ENCODE measurements around the gene PGM5. TPM values are rescaled to one million over a fixed set of nuclear protein-coding genes. Genes with fewer than 3 reads are reported as not detected.

Gene PGM5
- total RNA-seq, 1 experiment from 2014 or later: 0.13 TPM

GRCh38 chr9:68546596-68547390 is 190.4 kb downstream of the PGM5 start (continued):
- TF ChIP-seq, protein P1, sequence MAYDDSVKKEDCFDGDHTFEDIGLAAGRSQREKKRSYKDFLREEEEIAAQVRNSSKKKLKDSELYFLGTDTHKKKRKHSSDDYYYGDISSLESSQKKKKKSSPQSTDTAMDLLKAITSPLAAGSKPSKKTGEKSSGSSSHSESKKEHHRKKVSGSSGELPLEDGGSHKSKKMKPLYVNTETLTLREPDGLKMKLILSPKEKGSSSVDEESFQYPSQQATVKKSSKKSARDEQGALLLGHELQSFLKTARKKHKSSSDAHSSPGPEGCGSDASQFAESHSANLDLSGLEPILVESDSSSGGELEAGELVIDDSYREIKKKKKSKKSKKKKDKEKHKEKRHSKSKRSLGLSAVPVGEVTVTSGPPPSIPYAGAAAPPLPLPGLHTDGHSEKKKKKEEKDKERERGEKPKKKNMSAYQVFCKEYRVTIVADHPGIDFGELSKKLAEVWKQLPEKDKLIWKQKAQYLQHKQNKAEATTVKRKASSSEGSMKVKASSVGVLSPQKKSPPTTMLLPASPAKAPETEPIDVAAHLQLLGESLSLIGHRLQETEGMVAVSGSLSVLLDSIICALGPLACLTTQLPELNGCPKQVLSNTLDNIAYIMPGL (CRISPR knock-in tag; IDR thresholded peaks at IDR 0.05): no peak
- TF ChIP-seq, protein P2, sequence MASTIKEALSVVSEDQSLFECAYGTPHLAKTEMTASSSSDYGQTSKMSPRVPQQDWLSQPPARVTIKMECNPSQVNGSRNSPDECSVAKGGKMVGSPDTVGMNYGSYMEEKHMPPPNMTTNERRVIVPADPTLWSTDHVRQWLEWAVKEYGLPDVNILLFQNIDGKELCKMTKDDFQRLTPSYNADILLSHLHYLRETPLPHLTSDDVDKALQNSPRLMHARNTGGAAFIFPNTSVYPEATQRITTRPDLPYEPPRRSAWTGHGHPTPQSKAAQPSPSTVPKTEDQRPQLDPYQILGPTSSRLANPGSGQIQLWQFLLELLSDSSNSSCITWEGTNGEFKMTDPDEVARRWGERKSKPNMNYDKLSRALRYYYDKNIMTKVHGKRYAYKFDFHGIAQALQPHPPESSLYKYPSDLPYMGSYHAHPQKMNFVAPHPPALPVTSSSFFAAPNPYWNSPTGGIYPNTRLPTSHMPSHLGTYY (CRISPR knock-in tag; IDR thresholded peaks at IDR 0.05): no peak
- TF ChIP-seq ZNF219 (CRISPR knock-in tag; IDR thresholded peaks at IDR 0.05; ENCODE audit: borderline replicate concordance) (no peak), ZNF232 (CRISPR knock-in tag; IDR thresholded peaks at IDR 0.05) (no peak), TEAD4 (CRISPR knock-in tag; IDR thresholded peaks at IDR 0.05) (no peak)

DNA sequence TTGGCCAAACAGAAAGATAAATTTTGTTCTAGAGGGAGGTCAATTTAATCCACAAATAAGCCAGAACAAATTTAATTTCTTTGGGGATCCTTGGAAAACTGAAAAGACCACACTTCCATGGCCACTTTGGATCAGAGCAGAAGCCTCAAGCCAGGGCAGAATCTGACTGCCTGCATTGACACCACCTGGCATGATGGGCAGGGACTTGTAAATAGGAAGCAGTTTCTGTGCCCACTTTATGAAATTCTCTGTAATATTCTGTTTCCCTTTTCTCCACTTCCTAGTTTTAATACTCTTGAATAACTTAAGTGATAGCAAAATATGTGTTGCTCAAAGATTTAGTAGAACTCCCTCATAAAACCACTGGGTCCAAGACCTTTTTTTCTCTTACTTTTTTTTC is 191.0 kb downstream of the PGM5 start:
- no peaks in the 10 kb centered on the region for H3K36me3 Mint-ChIP-seq
- H3K27me3 Mint-ChIP-seq (ENCODE audit: low read depth): peaks cover 15% of the 10 kb centered on the region
- TF ChIP-seq CTCF (IDR thresholded peaks at IDR 0.05): no peak
- no peak for TF ChIP-seq ZMAT4 (CRISPR knock-in tag; IDR thresholded peaks at IDR 0.05)
- no peak for TF ChIP-seq FOXK1 (CRISPR knock-in tag; IDR thresholded peaks at IDR 0.05)
- TF ChIP-seq, protein P3, sequence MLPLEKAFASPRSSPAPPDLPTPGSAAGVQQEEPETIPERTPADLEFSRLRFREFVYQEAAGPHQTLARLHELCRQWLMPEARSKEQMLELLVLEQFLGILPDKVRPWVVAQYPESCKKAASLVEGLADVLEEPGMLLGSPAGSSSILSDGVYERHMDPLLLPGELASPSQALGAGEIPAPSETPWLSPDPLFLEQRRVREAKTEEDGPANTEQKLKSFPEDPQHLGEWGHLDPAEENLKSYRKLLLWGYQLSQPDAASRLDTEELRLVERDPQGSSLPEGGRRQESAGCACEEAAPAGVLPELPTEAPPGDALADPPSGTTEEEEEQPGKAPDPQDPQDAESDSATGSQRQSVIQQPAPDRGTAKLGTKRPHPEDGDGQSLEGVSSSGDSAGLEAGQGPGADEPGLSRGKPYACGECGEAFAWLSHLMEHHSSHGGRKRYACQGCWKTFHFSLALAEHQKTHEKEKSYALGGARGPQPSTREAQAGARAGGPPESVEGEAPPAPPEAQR (CRISPR knock-in tag; IDR thresholded peaks at IDR 0.05): no peak
- no peak for TF ChIP-seq E2F4 (CRISPR knock-in tag; IDR thresholded peaks at IDR 0.05; ENCODE audit: borderline replicate concordance, low read depth)
- DNase-seq (ENCODE audit: low spot score) (no peak), ATAC-seq (no peak)
- H3K4me1 Mint-ChIP-seq: no peaks in the 10 kb centered on the region
- no peaks in the 10 kb centered on the region for H3K9me3 Mint-ChIP-seq
- H3K27ac Mint-ChIP-seq: no peak overlapping the region
- ChIA-PET CTCF (no interaction called here), POLR2A (no interaction called here)
- no peak overlapping the region for H3K4me3 Mint-ChIP-seq

GRCh38 chr9:68548241-68548640 is 191.8 kb downstream of the PGM5 start:
- Mint-ChIP-seq H3K36me3 (no peaks in the 10 kb centered on the region), H3K4me3 (no peak overlapping the region), H3K27ac (no peak overlapping the region), H3K4me1 (no peaks in the 10 kb centered on the region), H3K9me3 (no peaks in the 10 kb centered on the region), H3K27me3 (ENCODE audit: low read depth) (peaks cover 13% of the 10 kb centered on the region)
- no peak for ATAC-seq
- no peak for DNase-seq (ENCODE audit: low spot score)
- POLR2A ChIA-PET: no interaction called here
- CTCF ChIA-PET: interaction anchor here (1.2 to 1.3 kb wide), 2 partner anchors 11 to 20 kb away, joined by 5 read pairs; no protein-coding TSS in a partner anchor
- TF ChIP-seq, protein P4, sequence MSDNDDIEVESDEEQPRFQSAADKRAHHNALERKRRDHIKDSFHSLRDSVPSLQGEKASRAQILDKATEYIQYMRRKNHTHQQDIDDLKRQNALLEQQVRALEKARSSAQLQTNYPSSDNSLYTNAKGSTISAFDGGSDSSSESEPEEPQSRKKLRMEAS (CRISPR knock-in tag; IDR thresholded peaks at IDR 0.05): no peak
- TF ChIP-seq ARID4B (CRISPR knock-in tag; IDR thresholded peaks at IDR 0.05; ENCODE audit: borderline replicate concordance) (no peak), GRHL2 (CRISPR knock-in tag; IDR thresholded peaks at IDR 0.05; ENCODE audit: insufficient replicate concordance, severe bottlenecking) (no peak), CBFB (CRISPR knock-in tag; IDR thresholded peaks at IDR 0.05; ENCODE audit: low read depth) (no peak), FOXK1 (CRISPR knock-in tag; IDR thresholded peaks at IDR 0.05) (no peak)
